Fibroblast of skin of left quadriceps (primary cell): ENCODE results near the gene OR56A1.

ENCODE experiments used
- DNase-seq, 2 experiments: peaks; one replicate each; pipeline ENCODE4 v3.0.0-alpha.2; 2013; ENCODE audit warnings: low read depth in 2 of 2

The OR56A1 gene

DNA sequence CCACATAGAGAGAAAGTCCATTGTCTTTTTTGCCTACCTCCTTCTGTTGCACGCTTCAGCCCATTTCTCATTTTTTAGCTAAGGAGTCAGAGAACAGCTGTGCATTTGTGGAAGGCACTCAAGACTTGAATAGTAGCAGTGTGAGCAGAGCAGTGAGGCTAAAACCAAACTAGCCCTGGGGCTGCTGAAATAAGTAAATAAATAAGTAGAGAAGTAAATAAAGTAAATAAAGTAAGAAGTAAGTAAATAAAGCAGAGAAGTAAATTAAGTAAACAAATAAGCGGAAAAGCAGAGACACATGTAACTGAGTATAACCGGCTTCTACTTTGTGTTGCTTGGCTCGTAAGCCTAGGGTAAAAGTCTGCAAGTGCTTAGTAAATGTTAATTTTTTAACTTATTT lies 41.4 kb downstream of the OR56A1 start:
- DNase-seq: no peak

DNA sequence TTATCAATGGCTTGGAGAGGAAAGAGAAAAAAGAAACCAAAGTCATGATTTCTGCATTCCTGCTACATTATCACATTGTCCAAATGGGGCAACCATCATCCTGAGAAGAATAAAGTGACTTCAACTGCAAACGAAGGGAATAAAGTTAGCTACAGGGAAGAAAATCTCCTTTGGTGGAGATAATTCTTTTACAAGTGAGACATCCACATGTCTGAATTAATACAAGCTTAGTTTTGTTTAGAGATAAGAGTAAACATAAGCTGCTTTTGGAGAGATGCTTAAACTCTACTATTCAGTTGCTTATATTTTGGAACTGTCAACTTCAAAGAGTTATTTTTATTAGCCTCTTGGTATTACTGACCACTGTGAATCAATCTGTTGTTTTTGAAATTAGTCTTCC lies 43.7 kb downstream of the OR56A1 start, which contains the start of gene OR52L1:
OR52L1 (minus strand) TSS at position 101 of the 400 bp plus-strand sequence; CDS start at position 46, 55 bp downstream.
- no peak for DNase-seq

DNA sequence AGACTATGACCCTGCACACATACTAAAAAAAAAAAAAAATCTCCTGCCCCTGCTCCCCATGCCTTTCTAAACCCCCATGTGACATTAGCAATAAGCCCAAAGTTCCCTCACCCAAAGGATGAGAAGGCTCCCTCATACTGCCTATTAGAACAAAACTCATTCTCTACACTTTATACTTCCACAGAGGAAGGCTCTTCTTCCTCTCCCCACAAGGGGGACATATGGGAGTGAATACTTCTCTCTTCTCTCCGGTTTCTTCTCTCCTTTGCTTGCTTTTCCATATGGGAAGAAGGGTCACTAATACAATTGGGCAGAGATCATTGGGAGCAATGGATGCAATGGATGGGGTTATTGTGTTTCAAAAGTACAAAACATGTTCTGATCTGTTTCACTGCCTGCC lies 47.1 kb downstream of the OR56A1 start:
- DNase-seq: no peak

DNA sequence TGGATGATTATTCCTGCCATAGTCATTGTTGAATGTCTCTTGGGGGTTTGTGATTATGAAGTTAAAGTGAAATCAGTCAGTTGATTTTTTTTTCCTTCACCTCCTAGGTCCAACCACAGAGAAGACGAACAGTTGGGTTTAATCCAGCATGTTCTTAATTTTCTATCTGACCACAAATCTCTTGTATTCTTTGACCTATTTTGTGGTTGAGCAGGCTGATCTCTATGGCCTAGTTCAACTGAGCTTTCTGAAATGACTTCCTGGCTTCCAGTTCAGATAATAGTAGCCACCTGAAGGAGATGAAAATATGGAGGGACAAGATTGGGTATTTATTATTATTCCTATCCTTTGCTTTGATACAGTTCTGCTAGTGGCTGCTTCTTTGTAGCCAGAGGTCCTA lies 57.0 kb downstream of the OR56A1 start:
- DNase-seq: no peak
